H1 (cell line): Measurements from ENCODE around the gene THAP4. TPM values are rescaled to one million over a fixed set of nuclear protein-coding genes. Genes with fewer than 3 reads are reported as not detected.

ENCODE experiments used
- CTCF ChIA-PET: fragments of 300-600 bp; sonication (Branson Sonifier 250); formaldehyde crosslinking; loops from one replicate; lab custom pipeline; 2021; ENCODE audit not compliant: partially characterized antibody; lab: Charles Lee
- POLR2A ChIA-PET: fragments of 300-600 bp; sonication (Branson Sonifier 250); formaldehyde crosslinking; loops from one replicate; lab custom pipeline; 2021; ENCODE audit warnings: inconsistent platforms; ENCODE audit not compliant: partially characterized antibody; lab: Charles Lee
- DNase-seq, 2 experiments: peaks; one replicate each; pipeline versions ENCODE4 v3.0.0 to v3.0.0-alpha.2; 2010 to 2022; ENCODE audit warnings: low spot score in 2 of 2, low read depth in 1 of 2, mixed read lengths in 1 of 2
- FAIRE-seq: peaks from 2 replicates; lab custom pipeline; 2011; peaks lifted over from hg19 to GRCh38; lab: Jason Lieb, UNC
- H2AFZ ChIP-seq: 2 replicates; pipeline ENCODE4 v1.8.1; 2012; ENCODE audit warnings: low read length, inconsistent platforms
- H2AK5ac ChIP-seq: 2 replicates; pipeline ENCODE4 v1.6.1; 2013; ENCODE audit warnings: low read depth, low read length
- H2BK120ac ChIP-seq: replicated peaks from 2 replicates; pipeline ENCODE3; 2013; ENCODE audit warnings: low read depth, low read length, inconsistent platforms
- H2BK12ac ChIP-seq: 2 replicates; pipeline ENCODE4 v1.6.1; 2013; ENCODE audit warnings: low read depth, low read length
- H2BK15ac ChIP-seq: 2 replicates; pipeline ENCODE4 v1.6.1; 2013; ENCODE audit warnings: low read length
- H2BK20ac ChIP-seq: 2 replicates; pipeline ENCODE4 v1.6.1; 2013; ENCODE audit warnings: low read length
- H2BK5ac ChIP-seq: 2 replicates; pipeline ENCODE4 v1.6.1; 2013; ENCODE audit warnings: low read depth, low read length
- H3K14ac ChIP-seq: 2 replicates; pipeline ENCODE4 v1.6.1; 2013; ENCODE audit warnings: inconsistent platforms; ENCODE audit not compliant: insufficient read length
- H3K18ac ChIP-seq: 2 replicates; pipeline ENCODE4 v1.6.1; 2013; ENCODE audit warnings: low read length; ENCODE audit errors: extremely low read depth
- H3K23ac ChIP-seq: 2 replicates; pipeline ENCODE4 v1.6.1; 2013; ENCODE audit warnings: inconsistent platforms; ENCODE audit not compliant: insufficient read length
- H3K23me2 ChIP-seq: 2 replicates; pipeline ENCODE4 v1.6.1; 2013; ENCODE audit warnings: low read depth, low read length
- H3K27ac ChIP-seq: 2 replicates; pipeline ENCODE4 v1.6.1; 2011; ENCODE audit warnings: low read depth, low read length, inconsistent platforms
- H3K27me3 ChIP-seq, 4 experiments: replicated peaks in 1 of 4; 1 replicate in 1 of 4; 2 replicates in 3 of 4; pipeline versions ENCODE4 v1.6.1 to v1.8.1; 2011 to 2013; ENCODE audit warnings: low read length in 3 of 4, mild to moderate bottlenecking in 3 of 4, inconsistent platforms in 2 of 4, mixed read lengths in 2 of 4, moderate library complexity in 1 of 4; ENCODE audit not compliant: control insufficient read depth in 3 of 4, insufficient read depth in 3 of 4; ENCODE audit errors: extremely low read depth in 1 of 4
- H3K36me3 ChIP-seq, 4 experiments: 2 replicates each; pipeline versions ENCODE4 v1.6.1 to v1.8.1; 2011 to 2013; ENCODE audit warnings: mild to moderate bottlenecking in 4 of 4, low read length in 3 of 4, moderate library complexity in 2 of 4, control low read depth in 1 of 4, inconsistent platforms in 1 of 4; ENCODE audit not compliant: insufficient read depth in 4 of 4, control insufficient read depth in 2 of 4
- H3K4ac ChIP-seq: replicated peaks from 2 replicates; pipeline ENCODE3; 2013; ENCODE audit warnings: low read length, low read depth, mixed read lengths, inconsistent platforms; ENCODE audit not compliant: insufficient read length
- H3K4me1 ChIP-seq, 4 experiments: replicated peaks in 1 of 4; 1 replicate in 1 of 4; 2 replicates in 3 of 4; pipeline versions ENCODE4 v1.6.1 to v1.8.1; 2011 to 2013; ENCODE audit warnings: low read length in 3 of 4, inconsistent platforms in 2 of 4, mixed read lengths in 1 of 4; ENCODE audit not compliant: insufficient read depth in 4 of 4, control insufficient read depth in 3 of 4
- H3K4me2 ChIP-seq, 2 experiments: 2 replicates each; pipeline versions ENCODE4 v1.6.1 to v1.8.1; 2011 to 2013; ENCODE audit warnings: low read depth in 2 of 2, low read length in 2 of 2, control low read depth in 1 of 2, inconsistent platforms in 1 of 2, mild to moderate bottlenecking in 1 of 2; ENCODE audit not compliant: insufficient read depth in 1 of 2
- H3K4me3 ChIP-seq, 4 experiments: fragments of 200-600, 300-600 bp in 1 of 4; sonication (generic), shearing (Covaris generic), sonication (Bioruptor Twin) in 1 of 4; 2 replicates each; pipeline versions ENCODE4 v1.5.1 to v1.8.1; 2011 to 2016; ENCODE audit warnings: low read length in 4 of 4, low read depth in 3 of 4, control low read depth in 2 of 4, inconsistent platforms in 2 of 4, mild to moderate bottlenecking in 2 of 4, mixed read lengths in 1 of 4, moderate library complexity in 1 of 4; ENCODE audit not compliant: insufficient read depth in 2 of 4; ENCODE audit errors: extremely low read depth in 1 of 4
- H3K56ac ChIP-seq: replicated peaks from 2 replicates; pipeline ENCODE3; 2013; ENCODE audit warnings: low read depth, mild to moderate bottlenecking, mixed read lengths, low read length, inconsistent platforms; ENCODE audit not compliant: insufficient read length
- H3K79me1 ChIP-seq: 2 replicates; pipeline ENCODE4 v1.6.1; 2013; ENCODE audit warnings: low read depth, low read length, control low read depth
- H3K79me2 ChIP-seq, 2 experiments: 2 replicates each; pipeline versions ENCODE4 v1.6.1 to v1.8.1; 2012 to 2013; ENCODE audit warnings: low read length in 2 of 2, mild to moderate bottlenecking in 2 of 2, inconsistent platforms in 1 of 2; ENCODE audit not compliant: insufficient read depth in 2 of 2, control insufficient read depth in 1 of 2
- H3K9ac ChIP-seq, 4 experiments: replicated peaks in 1 of 4; 1 replicate in 1 of 4; 2 replicates in 3 of 4; pipeline versions ENCODE4 v1.6.1 to v1.8.1; 2011 to 2013; ENCODE audit warnings: low read depth in 3 of 4, low read length in 3 of 4, control low read depth in 2 of 4, mild to moderate bottlenecking in 2 of 4, moderate library complexity in 2 of 4, inconsistent platforms in 1 of 4; ENCODE audit errors: extremely low read depth in 1 of 4
- H3K9me3 ChIP-seq, 2 experiments: 2 replicates each; pipeline versions ENCODE4 v1.6.1 to v1.8.1; 2012 to 2013; ENCODE audit warnings: mild to moderate bottlenecking in 2 of 2, moderate library complexity in 2 of 2, control low read depth in 1 of 2, inconsistent platforms in 1 of 2, low read depth in 1 of 2, low read length in 1 of 2, mixed read lengths in 1 of 2; ENCODE audit not compliant: insufficient read depth in 2 of 2
- H4K20me1 ChIP-seq, 2 experiments: replicated peaks in 1 of 2; 2 replicates each; pipeline versions ENCODE3 to v1.8.1; 2011 to 2013; ENCODE audit warnings: inconsistent platforms in 2 of 2, low read length in 2 of 2, mild to moderate bottlenecking in 1 of 2; ENCODE audit not compliant: insufficient read depth in 2 of 2, control insufficient read depth in 1 of 2
- H4K5ac ChIP-seq: 2 replicates; pipeline ENCODE4 v1.6.1; 2013; ENCODE audit warnings: low read length, low read depth, mixed read lengths, inconsistent platforms; ENCODE audit not compliant: insufficient read length
- H4K8ac ChIP-seq: 2 replicates; pipeline ENCODE4 v1.8.0; 2013; ENCODE audit warnings: mild to moderate bottlenecking, moderate library complexity, low read length, inconsistent platforms; ENCODE audit not compliant: insufficient read depth; ENCODE audit errors: extremely low read depth
- H4K91ac ChIP-seq: replicated peaks from 2 replicates; pipeline ENCODE3; 2013; ENCODE audit warnings: low read length, mixed read lengths, inconsistent platforms; ENCODE audit not compliant: insufficient read length
- ASH2L ChIP-seq: fragments of 200-600, 300-600 bp; sonication (generic); IDR thresholded peaks from one replicate; pipeline ENCODE4 v1.7.1; 2017; ENCODE audit warnings: low read length
- PHF8 ChIP-seq: fragments of 200-600 bp; sonication (generic); conservative IDR thresholded peaks from 2 replicates; pipeline ENCODE4 v1.7.1; 2012; ENCODE audit warnings: low read depth, mild to moderate bottlenecking, inconsistent platforms, low read length, moderate library complexity
- SIRT6 ChIP-seq: IDR thresholded peaks from one replicate; pipeline ENCODE4 v1.7.1; 2012; ENCODE audit warnings: low read length, inconsistent platforms
- SRF ChIP-seq: IDR thresholded peaks from 2 replicates; pipeline ENCODE4 v1.6.1; 2011; ENCODE audit warnings: mild to moderate bottlenecking, low read depth, low read length, moderate library complexity
- TAF7 ChIP-seq: optimal IDR thresholded peaks from 2 replicates; pipeline ENCODE3; 2011; ENCODE audit warnings: low read depth, mild to moderate bottlenecking, inconsistent platforms, low read length, moderate library complexity, borderline replicate concordance
- WGBS, 2 experiments: shearing (Covaris generic) in 1 of 2; methylation state at CpG; one replicate each; pipeline versions ENCODE4 v1.1.6 to v1.1.7; 2013 to 2015; ENCODE audit warnings: low lambda C conversion rate in 2 of 2, mixed read lengths in 2 of 2, inconsistent platforms in 1 of 2, low coverage in 1 of 2, missing lambda C conversion rate in 1 of 2; ENCODE audit not compliant: insufficient replicate concordance in 2 of 2, insufficient coverage in 1 of 2, insufficient read length in 1 of 2; ENCODE audit errors: extremely low coverage in 1 of 2, missing lambda C conversion rate in 1 of 2; 5-methylcytosine and 5-hydroxymethylcytosine counted together
- polyA plus RNA-seq, 7 experiments: library from polyadenylated mRNA; depleted of rRNA in 3 of 7; stranded (reverse) in 5 of 7; unstranded in 2 of 7; fragments of >200 nt in 5 of 7; fragments of 200-250 nt in 2 of 7; gene quantifications; 1 replicate in 5 of 7; 2 replicates in 1 of 7; 4 replicates in 1 of 7; pipeline versions ENCODE4 v1.2.1 to v1.2.3, GENCODE V29; 2011 to 2013; ENCODE audit warnings: missing spikeins in 2 of 7, mixed read lengths in 2 of 7
- total RNA-seq: library from RNA; stranded (reverse); fragmentation: NEBNext Ultra II Directional; extraction: Animal tissue kit (Norgen Biotek cat#: 25700); gene quantifications from 2 replicates; pipeline ENCODE4 v1.2.1, GENCODE V29; 2021

The THAP4 gene
- total and polyA plus RNA-seq, 2 of the 8 experiments (the other 6 are each of a cell fraction or from before 2014, with no cell fraction given) = 78.9 to 83.6 TPM

DNA sequence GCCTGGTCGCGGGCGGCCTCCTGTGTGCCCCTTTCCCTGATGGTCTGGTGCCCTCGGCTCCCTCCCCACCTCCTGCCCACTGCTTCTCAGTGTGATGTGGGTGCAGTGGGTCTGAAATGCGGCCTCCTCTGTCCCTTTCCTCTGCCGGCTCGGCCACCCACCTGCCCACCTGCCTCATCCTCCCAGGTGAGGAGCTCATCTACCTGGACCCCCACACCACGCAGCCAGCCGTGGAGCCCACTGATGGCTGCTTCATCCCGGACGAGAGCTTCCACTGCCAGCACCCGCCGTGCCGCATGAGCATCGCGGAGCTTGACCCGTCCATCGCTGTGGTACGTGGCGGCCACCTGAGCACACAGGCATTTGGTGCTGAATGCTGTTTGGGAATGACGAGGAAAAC lies 31.4 kb upstream of the THAP4 start:
- Histone ChIP-seq H4K8ac (no peak overlapping the region), H2BK12ac (no peak overlapping the region), H2AFZ (no peak overlapping the region), H2BK20ac (no peak overlapping the region), H3K79me1 (no peaks in the 10 kb centered on the region), H2BK120ac (no peak overlapping the region), H3K4me3 (no peak overlapping the region), H3K4me1 (no peaks in the 10 kb centered on the region), H3K79me2 (no peaks in the 10 kb centered on the region), H3K23me2 (no peaks in the 10 kb centered on the region), H3K18ac (no peak overlapping the region), H3K23ac (no peak overlapping the region), H4K5ac (no peak overlapping the region), H2AK5ac (no peak overlapping the region), H2BK5ac (no peak overlapping the region), H2BK15ac (no peak overlapping the region), H3K36me3 (peaks cover 9 to 33% (median 22%) of the 10 kb centered on the region in 4 experiments), H4K20me1 (peaks cover 3 to 8% of the 10 kb centered on the region in 2 experiments), H3K56ac (no peak overlapping the region), H3K4ac (no peak overlapping the region), H4K91ac (no peak overlapping the region), H3K4me2 (no peak overlapping the region), H3K9me3 (no peaks in the 10 kb centered on the region), H3K27ac (no peak overlapping the region), H3K27me3 (no peaks in the 10 kb centered on the region), H3K9ac (no peak overlapping the region), H3K14ac (no peak overlapping the region)
- no peak for FAIRE-seq
- WGBS, 2 experiments = 94% methylated on average over 21 of the region's 21 CpGs; no CpG with 5 or more reads in 1 of the 2 experiments
- no peak for TF ChIP-seq ASH2L
- no peak for TF ChIP-seq SRF
- no peak for TF ChIP-seq SIRT6
- no peak for TF ChIP-seq TAF7
- no peak for TF ChIP-seq PHF8
- ChIA-PET CTCF (interaction anchor here (1.1 to 1.4 kb wide), 3 partner anchors 9 to 210 kb away, joined by 3 to 4 read pairs (median 3); no protein-coding TSS in a partner anchor), POLR2A (interaction anchor here (1.1 to 4.0 kb wide), 4 partner anchors 11 to 20 kb away, joined by 3 to 20 read pairs (median 4); partner anchors contain the start of gene DTYMK)
- no peak for DNase-seq
